Measurements from ENCODE around the gene GPT2.
A peak's percentile ranks its signal among the peaks of the same experiment; 100 is the strongest.

The GPT2 gene

DNA sequence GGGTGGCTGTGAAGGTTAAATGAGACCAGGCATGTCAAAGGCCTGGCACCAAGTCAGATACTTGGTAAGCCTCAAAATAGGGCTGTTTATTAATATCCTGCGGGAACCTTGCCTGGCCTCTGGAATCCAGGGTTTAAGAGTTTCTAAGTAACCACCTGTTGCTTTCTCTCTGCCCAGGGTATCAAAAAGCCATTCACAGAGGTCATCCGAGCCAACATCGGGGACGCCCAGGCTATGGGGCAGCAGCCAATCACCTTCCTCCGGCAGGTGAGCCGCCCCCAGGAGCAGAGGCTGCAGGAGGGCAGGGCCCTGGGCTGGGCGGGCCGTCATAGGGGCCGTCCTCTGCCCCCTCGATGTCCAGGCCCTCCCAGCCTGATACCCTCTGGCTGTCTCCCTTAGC lies 13.3 kb downstream of the GPT2 start:
- no peak for DNase-seq

DNA sequence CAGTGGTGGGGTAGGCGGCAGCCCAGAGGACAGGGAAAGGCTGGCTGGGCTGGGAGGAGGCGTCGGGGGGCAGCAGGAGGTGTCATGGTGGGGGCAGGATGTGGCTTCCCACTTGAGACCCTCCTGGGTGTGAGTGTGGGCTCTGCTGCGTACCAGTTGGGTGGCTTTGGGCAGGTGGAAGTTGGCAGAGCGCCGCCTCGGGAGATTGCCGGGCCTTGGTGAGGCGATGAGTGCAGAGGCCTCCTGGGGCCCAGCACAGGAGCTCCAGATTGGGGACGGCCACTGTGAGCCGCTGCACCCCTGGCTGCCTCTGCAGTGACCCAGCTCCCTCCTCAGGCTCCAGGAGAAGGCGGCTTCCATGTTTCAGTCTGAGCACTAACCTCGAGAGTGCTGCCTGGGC lies 13.8 kb downstream of the GPT2 start:
- DNase-seq = no peak

DNA sequence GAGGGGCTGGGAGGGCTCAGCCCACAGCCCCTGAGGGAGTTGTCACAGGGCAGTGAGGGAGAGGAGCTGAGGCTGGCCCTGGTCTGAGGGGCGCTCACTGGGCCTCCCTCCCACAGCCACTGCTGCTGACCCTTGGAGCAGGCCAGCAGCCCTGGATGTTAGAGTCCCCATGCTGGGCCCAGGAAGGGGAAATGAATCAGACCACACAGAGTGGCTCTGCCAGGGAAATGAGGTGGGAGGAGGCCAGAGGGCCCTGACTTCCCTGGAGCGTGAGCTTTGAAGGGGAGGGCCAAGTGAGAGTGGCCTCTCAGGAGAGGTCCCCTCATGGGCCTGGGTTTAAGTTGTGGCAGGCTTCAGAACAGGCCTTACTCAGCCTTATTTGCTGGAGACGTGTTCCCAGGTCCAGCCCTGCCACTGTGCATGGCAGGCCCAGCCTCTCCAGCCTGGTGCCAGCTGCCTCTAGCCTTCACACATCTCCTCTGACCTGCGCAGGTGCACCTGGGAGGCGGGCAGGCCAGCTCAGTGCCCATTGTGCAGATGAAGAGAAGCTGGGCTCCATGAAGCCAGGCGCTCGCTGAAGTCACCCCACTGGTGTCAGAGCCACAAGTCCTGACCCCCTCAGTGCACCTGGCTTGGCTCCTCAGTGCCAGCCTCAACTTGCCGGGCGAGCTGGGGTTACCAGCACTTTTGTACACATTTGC lies 15.4 kb downstream of the GPT2 start:
- no peak for DNase-seq

DNA sequence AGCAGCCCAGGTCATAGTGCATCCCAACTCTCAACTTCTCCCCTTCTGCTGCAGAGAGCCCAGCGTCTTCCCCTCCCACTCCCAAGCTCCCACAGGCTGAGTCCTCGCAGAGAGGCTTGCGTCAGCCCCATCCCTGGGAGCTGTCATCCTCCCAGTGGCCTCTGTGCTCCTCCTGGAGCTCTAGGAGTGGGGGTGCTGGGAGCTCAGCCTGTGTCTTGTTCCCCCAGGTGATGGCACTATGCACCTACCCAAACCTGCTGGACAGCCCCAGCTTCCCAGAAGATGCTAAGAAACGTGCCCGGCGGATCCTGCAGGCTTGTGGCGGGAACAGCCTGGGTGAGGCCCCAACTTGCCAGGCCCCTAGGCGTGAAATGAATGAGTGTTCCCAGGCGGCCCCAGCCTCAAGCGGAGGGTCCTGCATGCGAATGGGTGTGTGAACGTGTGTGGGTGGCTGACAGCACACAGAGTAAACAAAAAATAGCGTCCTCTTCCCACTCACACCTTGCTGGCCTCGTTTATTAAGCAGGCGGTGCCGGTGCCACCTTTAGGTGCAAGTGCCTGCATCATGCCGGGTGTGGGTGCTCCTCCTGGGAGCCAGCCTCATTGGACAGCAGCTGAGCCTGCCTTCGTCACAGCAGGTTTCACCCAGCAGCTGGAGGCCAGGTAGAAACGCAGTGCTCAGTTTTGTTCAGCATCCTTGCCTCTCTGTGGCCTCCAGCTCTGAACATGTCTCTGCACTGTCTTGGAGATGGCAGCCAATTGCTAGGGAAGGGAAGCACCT lies 16.5 kb downstream of the GPT2 start:
- no peak for DNase-seq

DNA sequence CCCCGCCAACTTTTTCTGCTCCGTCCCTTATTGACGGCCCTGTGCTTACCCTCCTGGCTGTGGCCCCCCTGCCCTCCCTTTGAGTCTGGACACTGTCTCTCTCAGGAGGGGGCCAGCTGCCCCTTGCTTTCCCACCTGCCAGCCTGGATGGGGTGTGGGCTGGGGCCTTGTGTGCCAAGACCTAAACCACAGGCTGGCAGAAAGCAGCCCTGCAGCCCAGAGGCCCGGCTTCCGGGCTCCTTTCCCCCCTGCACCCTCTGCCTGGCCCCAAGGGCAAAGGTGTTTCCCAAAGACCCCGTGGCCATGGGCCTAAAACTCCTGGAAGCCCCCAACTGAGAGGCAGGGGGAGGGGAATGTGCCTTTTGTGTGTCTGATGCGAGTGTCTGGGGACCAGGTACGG lies 17.5 kb downstream of the GPT2 start:
- DNase-seq = no peak

DNA sequence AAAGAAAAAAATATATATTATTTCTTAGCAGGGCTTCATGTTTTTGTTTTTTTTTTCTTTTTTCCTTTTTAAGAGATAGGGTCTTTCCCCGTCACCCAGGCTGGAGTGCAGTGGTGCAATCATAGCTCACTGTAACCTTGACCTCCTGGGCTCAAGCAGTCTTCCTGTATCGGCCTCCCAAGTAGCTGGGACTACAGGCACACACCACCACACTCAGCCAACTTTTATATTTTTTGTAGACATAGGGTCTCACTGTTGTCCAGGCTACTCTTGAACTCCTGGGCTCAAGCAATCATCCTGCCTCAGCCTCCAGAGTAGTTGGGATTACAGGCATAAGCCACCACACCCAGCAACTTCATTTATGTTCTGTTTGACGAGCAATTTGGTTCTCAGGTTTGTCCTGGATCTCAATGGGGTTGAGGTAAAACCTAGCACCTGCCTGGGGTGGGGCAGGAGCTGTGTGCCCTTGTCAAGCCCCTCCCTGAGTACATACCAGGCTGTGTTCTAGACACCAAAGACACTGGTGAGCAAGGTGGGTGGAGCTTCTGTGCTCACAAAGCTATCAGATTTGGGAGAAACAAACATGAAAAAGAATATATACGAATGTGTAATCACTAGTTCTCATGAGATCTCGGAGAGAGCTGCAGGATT lies 19.2 kb downstream of the GPT2 start:
- DNase-seq = no peak

DNA sequence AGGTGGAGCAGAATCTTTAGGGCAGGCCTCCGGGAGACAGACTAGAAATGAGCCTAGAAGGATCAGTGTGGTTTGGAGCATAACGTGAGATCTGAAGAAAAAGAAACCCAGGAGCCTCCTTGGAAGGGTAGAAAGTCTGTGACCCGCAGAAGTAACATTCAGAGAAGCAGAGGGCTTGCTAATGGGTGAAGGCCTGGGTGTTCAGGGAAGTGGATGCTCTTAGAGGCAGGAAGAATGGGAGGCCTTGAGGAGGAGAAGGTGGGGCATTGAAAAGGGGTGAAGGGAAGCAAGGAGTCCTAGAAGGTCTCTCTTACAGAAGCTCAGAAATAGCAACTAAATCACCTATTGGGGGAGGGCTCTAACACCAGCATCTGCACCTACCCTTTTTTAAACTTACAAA lies 20.3 kb downstream of the GPT2 start:
- no peak for DNase-seq

DNA sequence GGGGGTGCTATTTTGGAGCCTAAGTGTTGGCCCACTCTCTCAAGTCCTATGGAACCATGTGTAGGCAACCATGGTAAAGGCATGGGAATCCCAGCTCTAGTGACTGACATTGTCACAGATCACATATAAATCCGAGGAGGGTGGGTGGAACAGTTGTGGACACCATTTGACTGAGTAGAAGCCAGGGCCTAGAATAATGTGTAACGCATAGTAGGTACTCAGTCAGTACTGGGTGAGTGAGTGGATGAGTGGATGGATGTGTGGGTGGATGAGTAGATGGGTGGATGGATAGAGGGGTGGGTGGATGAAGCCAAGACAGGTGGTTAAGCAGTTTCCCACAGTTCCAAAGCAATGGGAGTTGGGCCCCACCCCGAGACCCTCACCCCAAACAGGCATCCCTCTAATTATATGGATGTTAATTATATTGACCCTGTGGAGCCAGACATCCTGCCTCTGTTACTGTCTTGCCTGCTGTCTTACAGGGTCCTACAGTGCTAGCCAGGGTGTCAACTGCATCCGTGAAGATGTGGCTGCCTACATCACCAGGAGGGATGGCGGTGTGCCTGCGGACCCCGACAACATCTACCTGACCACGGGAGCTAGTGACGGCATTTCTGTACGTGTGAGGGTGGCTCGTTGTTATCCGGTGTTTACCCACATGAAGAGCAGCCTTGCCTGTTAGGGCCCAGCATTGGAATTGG lies 22.3 kb downstream of the GPT2 start:
- DNase-seq = no peak

DNA sequence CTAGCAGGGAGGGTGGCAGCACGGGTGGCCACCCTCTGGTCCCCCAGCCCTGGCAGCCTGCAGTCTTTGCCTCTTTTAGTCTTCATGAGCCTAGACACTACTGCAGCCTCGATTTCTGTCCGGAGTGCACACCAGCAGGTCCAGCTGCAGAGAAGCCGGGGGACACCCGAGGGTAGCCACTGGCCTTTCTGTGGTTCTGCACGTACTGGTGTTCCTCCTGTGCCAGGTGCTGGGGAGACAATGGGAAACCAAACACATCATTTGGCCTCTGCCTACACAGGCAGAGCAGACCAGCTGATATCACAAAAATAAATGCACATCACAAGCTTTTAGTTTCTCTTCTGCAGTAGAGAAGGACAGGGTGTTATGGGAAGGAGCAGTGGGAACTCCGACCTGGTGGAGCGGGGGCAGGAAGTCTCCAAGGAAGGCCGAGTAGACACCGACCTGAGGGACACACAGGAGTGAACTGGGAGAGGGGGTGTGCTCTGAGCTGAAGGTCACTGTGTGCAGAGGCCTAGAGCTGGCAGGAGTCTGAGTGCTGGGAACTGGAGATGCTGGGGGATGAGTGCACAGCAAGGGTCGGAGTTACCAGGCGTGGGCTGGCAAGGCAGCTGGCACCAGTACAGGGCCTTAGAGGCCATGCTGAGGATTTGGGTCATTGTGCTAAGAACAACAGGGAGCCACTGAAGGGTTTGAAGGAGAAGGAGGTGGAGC lies 23.1 kb downstream of the GPT2 start:
- no peak for DNase-seq

DNA sequence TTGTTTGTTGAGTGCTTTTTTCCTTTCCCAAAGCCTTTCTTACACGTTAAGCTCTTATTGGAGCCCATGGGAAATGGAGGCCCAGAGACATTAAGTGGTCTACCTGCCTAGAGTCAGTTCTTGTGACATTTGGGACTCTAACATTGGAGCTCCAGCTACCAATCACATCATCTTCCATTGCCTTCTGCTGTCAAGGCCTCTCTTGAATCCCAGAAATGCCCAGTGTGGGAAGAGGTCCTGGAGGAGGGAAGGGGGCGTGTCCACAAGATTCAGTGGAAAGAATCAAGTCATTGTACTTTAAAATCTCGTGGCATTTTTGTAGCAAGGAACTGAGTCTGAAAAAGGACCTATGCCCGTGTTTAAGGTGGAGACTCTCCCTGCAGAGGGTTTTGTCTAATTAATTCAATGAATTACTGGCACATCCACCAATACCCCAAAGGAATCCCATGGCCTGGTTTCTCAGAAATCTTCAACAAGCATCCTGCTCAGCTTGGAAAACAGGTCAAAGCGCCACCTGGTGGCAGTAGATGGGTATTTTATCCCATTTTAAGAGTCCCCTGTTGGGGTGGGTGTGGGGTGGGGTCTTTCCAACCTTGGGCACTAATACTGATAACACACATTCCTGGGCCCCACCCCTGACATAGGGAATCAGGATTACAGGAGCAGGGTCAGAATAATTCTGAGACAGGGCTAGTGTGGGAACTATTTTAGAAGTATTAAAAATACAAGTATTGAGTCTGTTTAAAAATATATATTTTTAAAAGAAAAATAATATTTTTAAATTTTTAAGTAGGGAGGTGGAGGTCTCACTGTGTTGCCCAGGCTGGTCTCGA lies 24.6 kb downstream of the GPT2 start:
- peak; percentile 68 for DNase-seq

DNA sequence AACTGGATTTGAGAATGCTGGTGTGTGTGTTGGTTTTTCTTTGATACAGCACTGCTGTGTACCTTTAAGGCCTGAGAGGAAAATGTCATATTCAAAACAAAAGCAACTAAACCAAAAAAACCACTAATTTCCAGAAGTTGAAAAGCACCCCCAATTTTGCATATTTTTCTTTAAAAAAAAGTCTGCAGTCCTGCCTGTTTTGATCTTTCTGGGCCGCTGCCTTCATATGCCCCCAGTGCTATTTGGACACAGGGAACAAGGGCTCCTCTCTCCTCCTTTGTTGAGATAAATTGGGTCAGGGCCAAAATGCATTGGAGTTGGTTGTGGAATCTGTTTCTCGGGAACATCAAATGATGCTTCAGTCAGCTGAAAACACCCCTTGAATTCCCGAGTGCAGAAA lies 26.9 kb downstream of the GPT2 start:
- peak; percentile 32 for DNase-seq

DNA sequence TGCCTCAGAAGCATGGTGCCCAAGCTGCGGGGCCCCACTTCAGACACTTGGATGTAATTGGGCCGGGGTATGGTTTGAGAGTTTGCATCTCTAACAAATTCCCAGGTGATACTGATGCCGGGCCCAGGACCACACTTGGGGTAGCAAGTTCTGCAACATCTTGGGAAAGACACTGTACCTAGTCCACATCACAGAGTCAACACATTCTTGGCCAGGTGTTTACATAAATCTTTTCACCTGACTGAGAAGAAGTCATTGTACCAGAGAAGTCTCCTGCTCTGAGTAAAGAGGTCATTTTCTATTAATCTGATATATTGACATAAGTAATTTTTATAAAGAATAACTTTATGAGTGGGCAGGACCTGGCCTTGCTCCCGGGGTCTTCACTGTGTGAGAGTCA lies 27.5 kb downstream of the GPT2 start:
- DNase-seq = no peak

DNA sequence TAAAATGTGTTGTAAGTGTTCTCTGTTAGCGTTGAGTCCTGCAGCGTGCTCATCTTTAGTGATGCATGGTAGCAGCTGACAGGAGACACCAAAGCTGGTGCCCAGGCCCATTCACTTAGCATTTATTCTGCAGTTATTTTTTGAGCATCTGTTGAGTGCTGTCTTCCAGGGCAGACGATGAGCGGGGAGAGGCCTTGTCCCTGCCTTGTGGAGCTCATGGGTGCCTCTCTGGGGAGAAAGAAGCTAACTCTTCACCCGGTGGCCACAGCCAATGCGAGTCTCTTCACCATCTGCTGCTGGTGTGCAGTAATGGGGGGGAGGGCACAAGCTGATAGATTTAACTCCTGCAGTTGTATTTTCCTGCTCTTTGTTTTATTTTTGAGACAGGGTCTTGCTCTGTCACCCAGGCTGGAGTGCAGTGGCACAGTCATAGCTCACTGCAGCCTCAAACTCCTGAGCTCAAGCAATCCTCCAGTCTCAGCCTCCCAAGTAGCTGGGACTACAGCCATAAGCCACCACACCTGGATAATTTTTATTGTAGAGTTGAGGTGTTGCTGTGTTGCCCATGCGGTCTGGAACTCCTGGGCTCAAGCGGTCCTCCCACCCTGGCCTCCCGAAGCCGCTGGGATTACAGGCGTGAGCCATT lies 30.5 kb downstream of the GPT2 start:
- no peak for DNase-seq

DNA sequence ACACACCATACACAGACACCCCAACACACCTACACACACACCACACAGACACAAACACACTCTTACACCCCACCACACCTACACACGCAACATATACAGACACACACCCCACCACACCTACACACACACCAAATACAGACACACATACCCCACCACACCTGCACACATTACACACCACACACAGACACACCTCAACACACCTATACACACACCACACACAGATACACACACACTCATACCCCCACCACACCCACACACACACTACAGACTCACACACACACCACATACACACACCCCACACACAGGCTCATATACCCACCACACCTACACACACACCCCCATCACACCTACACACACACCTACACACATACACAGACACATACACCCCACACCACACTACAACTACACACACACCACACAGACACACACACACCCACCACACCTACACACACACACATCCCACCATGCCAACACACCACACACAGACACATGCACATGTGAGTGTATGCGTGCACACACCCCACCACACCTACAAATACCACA lies 31.4 kb downstream of the GPT2 start:
- DNase-seq = no peak

DNA sequence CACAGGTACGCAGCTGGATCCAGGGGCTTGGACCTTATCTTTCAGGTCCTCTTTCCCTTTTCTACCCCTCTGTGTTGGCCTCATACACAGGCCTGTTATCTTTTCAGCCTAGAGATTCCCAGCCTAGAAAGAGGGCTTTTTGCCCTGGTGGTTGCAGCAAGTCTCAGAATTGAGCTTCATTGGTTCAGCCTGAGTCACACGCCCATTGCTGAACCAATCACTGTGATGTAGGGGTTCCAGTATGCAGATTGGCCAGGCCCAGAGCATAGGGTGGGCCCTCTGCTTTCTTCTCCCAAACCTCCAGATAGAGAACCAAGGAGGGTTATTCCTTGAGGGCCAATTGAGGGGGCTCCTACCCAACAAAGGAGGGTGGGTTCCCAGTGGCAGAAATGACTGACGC lies 32.8 kb downstream of the GPT2 start:
- DNase-seq = no peak

DNA sequence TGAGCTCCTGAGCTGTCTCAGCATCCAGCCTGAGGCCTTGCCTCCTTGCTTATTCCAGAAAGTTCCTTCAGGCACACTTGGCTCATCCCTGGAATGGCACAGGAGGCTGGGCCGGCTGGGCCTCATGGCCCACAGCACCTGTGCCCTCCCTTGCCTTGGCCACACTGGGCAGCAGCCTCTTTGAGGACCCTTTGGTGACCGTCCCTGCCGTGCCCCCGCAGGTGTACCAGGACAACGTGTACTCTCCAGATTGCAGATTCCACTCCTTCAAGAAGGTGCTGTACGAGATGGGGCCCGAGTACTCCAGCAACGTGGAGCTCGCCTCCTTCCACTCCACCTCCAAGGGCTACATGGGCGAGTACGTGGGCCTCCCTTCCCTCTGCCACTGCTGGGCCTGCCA lies 34.2 kb downstream of the GPT2 start:
- DNase-seq = no peak

DNA sequence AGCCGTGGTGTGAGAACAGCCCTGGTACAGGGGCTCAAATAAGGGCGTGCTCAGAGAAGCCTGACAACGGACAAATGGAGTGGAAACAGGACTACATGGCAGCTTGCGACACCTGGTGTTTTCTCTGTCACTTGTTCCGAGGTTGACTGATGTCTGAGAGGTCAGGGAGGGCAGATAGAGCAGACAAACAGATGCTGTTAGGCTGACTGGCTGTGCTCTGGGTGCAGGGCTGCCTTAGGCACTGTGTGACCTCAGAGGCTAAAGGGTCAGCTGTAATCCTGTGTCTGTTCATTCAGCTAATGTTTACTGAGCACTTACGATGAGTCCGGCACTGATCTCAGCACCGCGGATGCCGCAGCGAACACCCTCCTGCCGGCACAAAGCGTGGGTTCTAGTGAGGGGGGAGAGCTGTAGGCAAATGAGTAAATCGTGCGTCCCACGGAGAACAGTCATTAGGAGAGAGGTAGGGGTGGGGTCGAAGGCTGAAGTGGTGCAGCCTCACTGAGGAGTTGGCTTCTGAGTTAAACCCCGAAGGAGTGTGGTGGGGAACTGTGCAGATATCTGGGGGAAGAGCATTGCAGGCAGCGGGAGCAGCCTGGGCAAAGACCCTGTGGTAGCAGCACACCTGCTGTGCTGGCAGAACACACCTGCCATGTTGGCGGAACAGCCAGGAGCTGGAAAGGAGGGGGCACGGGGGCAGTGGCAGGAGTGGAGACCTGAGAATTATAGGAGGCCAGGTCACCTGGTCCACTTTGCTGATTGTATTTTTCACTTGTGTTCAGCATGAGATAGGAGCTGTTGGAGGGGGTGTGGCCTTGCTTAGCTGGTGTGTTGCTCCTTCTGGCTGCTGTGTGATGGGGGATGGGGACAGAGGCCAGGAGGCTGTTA lies 35.0 kb downstream of the GPT2 start:
- DNase-seq = no peak

DNA sequence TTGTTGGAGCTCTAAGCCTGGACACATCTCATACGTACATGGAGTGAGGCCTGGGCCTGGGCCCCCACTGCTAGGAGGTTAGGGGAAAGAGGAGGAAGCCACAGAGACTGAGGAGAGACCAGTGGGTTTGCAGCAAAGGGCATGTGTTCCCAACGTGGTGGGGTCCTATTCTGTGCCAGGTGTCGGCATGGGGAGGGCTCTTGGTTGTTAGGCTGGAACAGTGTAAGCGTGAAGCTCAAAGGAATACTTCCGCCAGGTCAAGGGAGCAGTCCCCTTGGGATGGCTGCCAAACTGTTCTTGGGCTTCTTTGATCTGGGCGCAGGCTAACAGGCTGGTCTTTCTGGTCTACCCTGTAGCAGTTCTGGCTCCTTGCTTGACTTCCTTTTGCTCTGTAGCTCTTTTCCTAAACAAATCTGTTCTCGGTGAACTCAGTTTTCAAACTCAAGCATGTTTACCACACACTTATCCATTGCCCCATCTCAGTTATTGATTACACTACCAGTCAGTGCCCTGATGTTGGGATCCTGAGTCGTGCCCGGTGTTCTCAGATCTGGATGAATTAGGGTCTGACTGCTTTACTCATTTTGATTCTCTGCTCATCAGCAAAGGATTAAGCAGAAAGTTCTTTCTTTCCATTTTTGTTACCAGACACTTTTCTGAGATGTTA lies 36.4 kb downstream of the GPT2 start:
- no peak for DNase-seq

DNA sequence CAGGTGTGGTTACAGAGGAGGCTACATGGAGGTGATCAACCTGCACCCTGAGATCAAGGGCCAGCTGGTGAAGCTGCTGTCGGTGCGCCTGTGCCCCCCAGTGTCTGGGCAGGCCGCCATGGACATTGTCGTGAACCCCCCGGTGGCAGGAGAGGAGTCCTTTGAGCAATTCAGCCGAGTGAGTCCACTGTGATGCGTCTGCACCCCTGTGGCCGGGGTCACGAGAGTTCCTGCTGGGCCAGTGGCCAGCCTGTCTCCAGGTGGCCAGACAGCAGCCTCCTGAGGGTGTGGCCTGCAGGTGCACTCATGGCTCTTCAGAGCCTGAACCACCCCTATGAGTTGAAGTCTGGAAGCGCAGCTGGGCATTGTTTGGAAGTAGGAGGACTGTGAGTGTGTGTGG lies 38.1 kb downstream of the GPT2 start:
- no peak for DNase-seq

All from activated CD4-positive, alpha-beta T cell treated with anti-CD3 and anti-CD28 coated beads, Interleukin-10, Interleukin-2, amounts not matched to agents 100 ng/mL and 50 ng/mL, durations not matched to agents 16 hours and 8 hours (primary cell).